Right lung (tissue), 5 donors: ENCODE measurements around the gene KIF3B. TPM values are rescaled to one million over a fixed set of nuclear protein-coding genes. Genes with fewer than 3 reads are reported as not detected.
"Not testable (repeated sequence)": the region's sequence is repeated elsewhere in the genome, so short reads cannot be mapped to it uniquely, and the experiment has no call there.

Experiments used
- DNase-seq, 2 donors: peaks; one replicate each; pipeline ENCODE4 v3.0.0-alpha.2; 2013
- polyA plus RNA-seq, 5 donors: library from polyadenylated mRNA; unstranded; fragments of 120-200 nt; gene quantifications; one replicate each; pipeline versions ENCODE4 v1.2.1 to v1.2.3, GENCODE V29; 2013; ENCODE audit warnings: inconsistent platforms in 1 of 5, low replicate concordance in 1 of 5; ENCODE audit not compliant: insufficient read length in 5 of 5, insufficient read depth in 1 of 5

KIF3B gene
- polyA plus RNA-seq, 5 donors: 23.4 to 28.9 (median 25.1) TPM

DNA sequence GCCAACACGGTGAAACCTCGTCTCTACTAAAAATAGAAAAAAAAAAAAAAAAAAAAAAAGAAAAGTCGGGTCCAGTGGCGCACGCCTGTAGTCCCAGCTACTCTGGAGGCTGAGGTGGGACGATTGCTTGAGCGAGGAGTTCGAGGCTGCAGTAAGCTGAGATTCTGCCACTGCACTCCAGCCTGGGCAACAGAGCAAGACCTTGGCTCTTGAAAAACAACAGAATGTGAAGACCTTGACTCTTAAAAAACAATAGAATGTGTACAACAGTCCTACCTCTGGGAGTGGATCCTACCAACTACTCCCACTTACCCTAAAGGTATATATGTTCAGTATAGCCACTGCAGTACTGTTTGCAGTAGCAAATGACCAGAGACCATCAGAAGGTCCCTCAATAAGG is 15.1 kb downstream of the KIF3B start:
- DNase-seq: no peak

DNA sequence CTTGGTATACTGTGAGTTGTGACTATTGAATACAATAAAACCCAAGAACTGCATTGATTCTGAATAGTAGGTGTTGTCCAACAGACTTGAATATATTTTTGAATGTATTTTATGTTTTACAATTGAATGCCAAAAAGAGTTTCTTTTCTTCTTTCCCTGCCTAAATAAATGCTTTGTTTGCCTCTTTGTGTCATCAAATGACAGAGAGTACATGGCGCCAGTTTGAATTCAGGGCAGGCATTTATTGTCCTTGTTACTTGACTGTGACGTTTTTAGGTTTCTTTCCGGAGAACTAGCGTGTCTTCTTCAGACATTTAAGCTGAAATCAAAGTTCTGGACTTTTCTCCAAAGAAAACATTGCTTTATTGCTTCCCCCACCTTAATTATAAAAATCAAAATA is 16.6 kb downstream of the KIF3B start:
- DNase-seq: no peak

DNA sequence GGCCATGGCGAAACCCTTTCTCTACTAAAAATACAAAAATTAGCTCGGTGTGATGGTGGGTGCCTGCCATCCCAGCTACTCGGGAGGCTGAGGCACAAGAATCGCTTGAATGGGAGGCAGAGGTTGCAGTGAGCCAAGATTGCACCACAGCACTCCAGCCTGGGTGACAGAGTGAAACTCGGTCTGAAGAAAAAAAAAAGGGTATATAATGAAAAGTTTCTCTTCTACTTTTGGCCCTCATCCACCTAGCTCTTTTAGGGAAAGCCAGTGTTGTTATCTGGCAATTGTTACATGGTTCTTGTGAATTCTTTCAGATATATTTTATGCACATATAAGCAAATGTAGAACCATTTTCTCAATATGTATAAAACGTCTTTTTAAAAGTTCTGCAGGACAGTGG is 19.0 kb downstream of the KIF3B start:
- no peak for DNase-seq

DNA sequence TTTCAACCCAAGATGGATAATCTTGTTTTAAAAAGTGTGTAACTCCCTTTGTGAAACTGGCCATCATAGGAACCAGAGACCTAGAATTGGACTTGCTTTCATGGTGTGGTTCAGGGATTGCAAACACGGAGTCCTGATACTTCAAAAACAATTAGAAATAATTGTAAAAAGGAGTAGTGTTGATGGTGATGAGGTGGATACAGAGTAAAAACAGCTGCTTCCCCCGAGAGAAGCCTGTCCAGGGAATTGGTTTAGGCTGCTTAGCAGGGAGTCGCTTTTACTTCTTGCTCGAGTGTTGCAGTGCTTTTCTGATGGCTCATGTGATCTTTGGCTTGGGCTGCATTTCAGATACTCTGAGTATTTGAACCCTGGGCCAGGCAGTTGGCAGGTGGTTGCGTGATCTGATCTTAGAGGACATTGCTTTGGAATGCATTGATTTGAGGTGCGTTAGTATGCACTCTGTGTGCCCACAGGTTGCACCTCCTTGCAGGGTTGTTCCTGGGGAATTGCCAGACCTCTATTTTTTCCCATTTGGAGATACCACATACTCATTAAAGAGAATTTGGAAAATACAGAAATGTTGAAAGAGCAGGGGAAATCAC is 19.5 kb downstream of the KIF3B start:
- DNase-seq: peak; percentile 78 to 84

DNA sequence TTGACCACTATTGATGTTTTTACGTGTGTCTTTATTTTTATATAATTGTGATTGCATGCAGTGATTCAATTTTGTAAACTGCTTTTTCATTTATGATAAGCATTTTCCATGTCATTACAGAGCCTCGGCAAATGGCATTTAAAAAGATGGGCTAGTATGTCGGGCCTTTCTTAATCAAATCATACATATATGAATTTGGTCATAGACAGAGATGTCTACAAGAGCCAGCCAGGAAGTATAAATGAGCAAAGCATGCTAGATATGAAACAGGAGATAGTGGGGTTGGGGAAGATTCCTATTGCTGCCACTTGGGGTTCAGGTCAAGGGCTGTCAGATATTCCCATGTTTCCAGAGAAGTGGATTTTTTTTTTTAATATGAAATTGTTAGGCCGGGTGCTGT is 20.0 kb downstream of the KIF3B start:
- DNase-seq: no peak

DNA sequence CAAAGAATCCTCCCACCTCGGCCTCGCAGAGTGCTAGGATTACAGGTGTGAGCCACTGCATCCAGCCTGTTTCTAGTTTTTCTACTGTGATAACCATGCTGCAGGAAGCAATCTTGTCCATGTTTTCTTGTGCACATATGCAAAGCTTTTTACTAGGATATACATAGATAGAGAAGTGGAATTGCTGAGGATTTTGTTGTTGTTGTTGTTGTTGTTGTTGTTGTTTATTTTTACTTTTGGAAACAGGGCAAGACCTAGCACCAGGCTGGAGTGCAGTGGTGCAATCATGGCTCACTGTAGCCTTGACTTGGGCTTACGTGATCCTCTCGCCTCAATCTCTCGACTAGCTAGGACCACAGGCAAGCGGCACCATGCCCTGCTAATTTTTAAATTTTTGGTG is 23.2 kb downstream of the KIF3B start:
- no peak for DNase-seq

DNA sequence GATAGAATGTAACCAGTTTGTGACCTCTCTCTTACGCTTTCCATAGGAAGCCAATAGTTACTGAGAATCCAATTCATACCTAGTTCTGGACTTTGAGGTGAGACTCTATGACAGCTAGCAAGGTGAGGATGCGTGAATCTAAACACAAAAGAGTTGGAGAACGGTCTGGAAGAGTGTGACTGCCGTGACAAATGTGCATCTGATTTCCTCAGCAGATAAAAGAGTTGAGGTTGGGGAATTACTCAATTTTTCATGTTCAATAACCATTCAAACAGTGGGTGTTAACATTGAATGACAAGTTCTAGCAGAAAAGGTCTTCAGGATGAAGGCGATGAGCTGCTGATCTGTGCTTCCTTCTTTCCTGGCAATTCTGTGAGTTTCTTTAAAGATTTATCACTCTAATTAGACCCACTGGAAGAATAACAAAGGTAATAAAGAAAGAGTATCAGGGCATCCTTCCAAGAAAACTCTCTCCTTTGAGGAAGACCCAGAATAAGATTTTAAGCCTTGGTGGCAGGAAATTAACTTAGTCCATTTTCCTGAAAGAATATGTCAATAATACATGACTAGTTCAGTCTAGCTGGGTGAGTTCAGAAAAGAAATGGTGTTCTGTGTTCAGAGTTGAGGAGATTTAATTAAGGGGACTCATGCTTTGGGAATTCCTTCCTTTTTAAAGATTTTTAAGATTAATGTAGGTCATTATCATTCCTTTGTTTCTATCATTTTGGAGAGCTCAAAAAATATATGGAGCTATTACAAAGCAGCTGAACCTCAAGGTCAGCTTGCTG is 24.5 kb downstream of the KIF3B start:
- no peak for DNase-seq

GRCh38 chr20:32302507-32302872 is 25.0 kb downstream of the KIF3B start:
- no peak for DNase-seq

DNA sequence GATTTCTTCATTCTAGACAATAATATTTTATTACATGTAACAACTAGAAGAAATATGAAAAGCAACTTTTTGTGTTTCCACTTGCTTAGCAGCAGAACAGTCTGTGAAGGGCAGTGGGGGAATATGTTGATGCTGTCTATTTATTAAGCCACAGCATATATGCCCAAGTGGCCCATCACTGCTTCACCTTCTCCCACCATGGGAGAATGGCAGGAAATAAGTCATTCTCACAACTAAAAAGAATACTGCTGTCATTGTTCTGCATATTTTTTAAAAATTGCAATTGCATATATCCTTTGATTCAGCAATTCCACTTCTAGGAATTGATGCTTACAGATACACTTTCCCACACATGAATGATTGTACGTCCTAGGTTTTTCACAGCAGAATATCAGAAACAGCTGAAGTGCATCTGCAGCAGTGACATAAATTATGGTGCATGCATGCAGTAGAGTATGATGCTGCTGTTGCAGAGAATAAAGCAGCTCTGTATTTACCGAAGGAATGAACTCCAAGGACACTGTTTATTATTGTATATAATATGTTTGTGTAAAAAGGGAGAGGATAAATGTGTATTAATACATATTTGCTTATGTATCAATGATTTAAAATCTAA is 26.8 kb downstream of the KIF3B start:
- no peak for DNase-seq

- DNase-seq: no peak
Measured at GRCh38 chr20:32312718-32313424, 35.4 kb downstream of the KIF3B start.

DNA sequence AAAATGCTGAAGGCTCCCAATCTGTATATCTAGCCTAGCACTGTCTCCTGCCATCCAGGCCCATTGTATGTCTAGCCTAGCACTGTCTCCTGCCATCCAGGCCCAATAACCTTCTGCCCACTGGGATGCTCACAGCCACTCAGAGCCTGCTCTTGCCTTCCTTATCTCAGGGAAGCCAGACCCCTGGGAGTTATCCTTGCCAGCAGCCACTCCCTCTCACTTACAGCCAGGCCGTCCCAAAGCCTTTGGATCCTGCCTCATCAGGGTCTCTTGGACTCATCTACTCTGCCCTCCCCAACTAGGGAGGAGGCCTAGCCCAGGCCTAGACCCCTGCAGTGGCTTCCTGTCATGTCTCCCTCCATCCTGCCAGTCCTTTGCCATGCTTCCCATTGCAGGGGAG is 37.3 kb downstream of the KIF3B start:
- DNase-seq: no peak

- DNase-seq: no peak
Measured at GRCh38 chr20:32315399-32315798, 37.9 kb downstream of the KIF3B start.

GRCh38 chr20:32315891-32316290 is 38.4 kb downstream of the KIF3B start:
- DNase-seq: no peak

- DNase-seq: no peak
Measured at GRCh38 chr20:32316667-32317066, 39.2 kb downstream of the KIF3B start.

- no peak for DNase-seq
Measured at GRCh38 chr20:32319100-32319499, 41.6 kb downstream of the KIF3B start.

DNA sequence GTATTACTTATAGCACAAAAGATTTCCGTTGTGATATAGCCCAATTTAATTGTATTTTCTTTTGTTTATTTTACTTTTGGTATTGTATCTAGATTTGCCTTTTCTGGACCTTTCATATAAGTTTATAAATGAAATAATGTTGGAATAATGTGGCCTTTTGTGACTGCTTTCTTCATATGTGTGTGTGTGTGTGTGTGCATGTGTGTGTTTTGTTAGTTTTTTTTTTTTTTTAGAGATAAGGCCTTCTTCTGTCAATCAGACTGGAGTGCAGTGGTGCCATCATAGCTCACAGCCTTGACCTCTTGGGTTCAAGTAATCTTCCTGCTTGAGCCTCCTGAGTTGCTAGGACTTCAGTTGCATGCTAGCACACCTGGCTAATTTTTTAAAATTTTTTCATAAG is 42.9 kb downstream of the KIF3B start:
- DNase-seq: no peak

- DNase-seq: no peak
Measured at GRCh38 chr20:32321390-32321789, 43.9 kb downstream of the KIF3B start.

DNA sequence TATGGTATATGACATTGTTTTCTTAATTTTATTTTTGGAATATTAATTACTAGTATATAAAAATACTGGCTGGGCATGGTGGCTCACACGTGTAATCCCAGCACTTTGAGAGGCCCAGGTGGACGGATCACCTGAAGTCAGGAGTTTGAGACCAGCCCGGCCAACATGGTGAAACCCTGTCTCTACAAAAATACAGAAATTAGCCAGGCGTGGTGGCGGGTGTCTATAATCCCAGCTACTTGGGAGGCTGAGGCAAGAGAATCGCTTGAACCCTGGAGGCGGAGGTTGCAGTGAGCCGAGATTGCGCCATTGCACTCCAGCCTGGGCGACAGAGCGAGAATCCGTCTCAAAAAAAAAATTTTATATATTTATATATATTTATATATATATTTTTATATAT is 44.8 kb downstream of the KIF3B start:
- not testable (repeated sequence) for DNase-seq

DNA sequence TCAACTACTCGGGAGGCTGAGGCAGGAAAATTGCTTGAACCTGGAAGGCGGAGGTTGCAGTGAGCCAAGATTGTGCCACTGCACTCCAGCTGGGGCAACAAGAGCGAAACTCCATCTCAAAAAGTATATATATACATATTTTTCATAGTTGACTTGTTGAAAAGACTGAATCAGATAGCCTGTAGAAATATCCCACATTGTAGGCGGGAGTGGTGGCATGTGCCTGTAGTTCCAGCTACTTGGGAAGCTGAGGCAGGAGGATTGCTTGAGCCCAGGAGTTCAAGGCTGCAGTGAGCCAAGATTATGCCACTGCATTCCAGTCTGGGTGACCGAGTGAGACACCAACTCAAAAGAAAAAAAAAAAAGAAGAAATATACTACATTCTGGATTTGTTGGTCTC is 46.3 kb downstream of the KIF3B start:
- DNase-seq: not testable (repeated sequence)

- DNase-seq: no peak
Measured at GRCh38 chr20:32325706-32326503, 48.5 kb downstream of the KIF3B start.

DNA sequence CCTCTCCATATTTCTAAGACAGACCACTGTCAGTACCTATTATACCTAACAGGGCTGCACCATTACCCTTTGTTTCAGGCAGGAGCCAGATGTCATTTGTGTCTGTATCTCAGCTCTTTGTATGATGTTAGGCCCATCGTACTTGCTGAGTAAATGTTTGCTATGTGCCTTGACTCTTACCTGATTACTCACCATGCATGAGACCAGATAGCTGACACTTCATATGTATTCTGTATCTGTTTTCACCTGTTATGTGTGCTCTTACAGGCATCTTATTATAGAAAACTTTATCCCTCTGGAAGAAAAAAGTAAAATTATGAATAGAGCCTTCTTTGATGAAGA is 49.0 kb downstream of the KIF3B start:
- DNase-seq: no peak

DNA sequence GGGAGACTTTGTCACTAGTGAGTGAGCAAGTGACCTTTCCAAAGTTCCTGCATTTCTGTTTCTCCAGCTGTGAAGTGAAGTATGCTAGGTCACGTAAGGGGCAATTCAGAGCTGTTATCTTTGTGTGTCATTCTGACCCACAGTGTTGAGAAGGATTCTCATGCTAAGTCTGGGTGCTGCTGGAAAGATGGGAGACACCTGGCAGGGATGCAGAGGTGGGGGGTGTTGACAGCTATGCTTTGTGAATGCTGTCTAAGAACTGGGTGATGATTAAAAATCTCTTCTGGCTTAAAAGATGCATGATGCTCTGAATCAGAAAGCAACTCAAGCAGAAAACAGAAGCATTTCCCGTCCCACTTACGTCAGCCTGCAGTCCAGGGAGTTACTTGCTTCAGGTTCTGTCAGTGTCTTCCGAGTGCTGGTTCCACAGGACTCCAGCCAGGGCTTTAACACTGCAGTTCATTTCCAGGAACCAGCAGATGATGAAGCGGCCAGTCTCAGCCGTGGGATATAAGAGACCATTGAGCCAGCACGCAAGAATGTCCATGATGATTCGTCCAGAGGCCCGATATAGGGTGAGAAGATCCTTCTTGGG is 49.7 kb downstream of the KIF3B start:
- DNase-seq: no peak
